SU-DHL-6 (cell line): ENCODE results near the gene NCKAP5.

Experiments used
- H2AFZ ChIP-seq: fragments of 200-600 bp; sonication (generic); 2 replicates; pipeline ENCODE4 v1.6.1; 2014; ENCODE audit warnings: low read depth, mild to moderate bottlenecking, moderate library complexity, mixed read lengths, antibody characterized with exemption, low read length; ENCODE audit not compliant: severe bottlenecking
- H3F3A ChIP-seq: fragments of 200-600 bp; shearing (Covaris generic); 2 replicates; pipeline ENCODE4 v1.6.0; 2016; ENCODE audit warnings: antibody characterized with exemption, mild to moderate bottlenecking; ENCODE audit not compliant: insufficient read depth
- H3K27ac ChIP-seq: fragments of 200-600 bp; sonication (generic); 2 replicates; pipeline ENCODE4 v1.5.1; 2016; ENCODE audit warnings: low read depth, mild to moderate bottlenecking, low read length, moderate library complexity, mixed read lengths
- H3K27me3 ChIP-seq: fragments of 200-600 bp; sonication (generic), shearing (Covaris generic); 2 replicates; pipeline ENCODE4 v1.6.0; 2014; ENCODE audit warnings: mild to moderate bottlenecking, low read length
- H3K36me3 ChIP-seq: fragments of 200-600 bp; sonication (generic); 2 replicates; pipeline ENCODE4 v1.6.1; 2014; ENCODE audit warnings: mild to moderate bottlenecking, low read length, mixed read lengths
- H3K4me2 ChIP-seq: fragments of 300-600, 200-600 bp; shearing (Covaris generic), sonication (generic); 2 replicates; pipeline ENCODE4 v1.6.0; 2014; ENCODE audit warnings: low read length, low read depth, mild to moderate bottlenecking; ENCODE audit not compliant: poor library complexity, severe bottlenecking
- H3K4me3 ChIP-seq: fragments of 200-600 bp; sonication (generic); 2 replicates; pipeline ENCODE4 v1.5.1; 2014; ENCODE audit warnings: antibody characterized with exemption, low read length, mild to moderate bottlenecking, mixed read lengths; ENCODE audit not compliant: insufficient read depth, poor library complexity, severe bottlenecking
- H3K79me2 ChIP-seq: fragments of 200-600 bp; sonication (generic); 2 replicates; pipeline ENCODE4 v1.6.1; 2014; ENCODE audit warnings: mild to moderate bottlenecking, low read length, moderate library complexity; ENCODE audit not compliant: insufficient read depth
- H3K9ac ChIP-seq: fragments of 200-600 bp; sonication (generic); 2 replicates; pipeline ENCODE4 v1.7.0; 2014; ENCODE audit warnings: mild to moderate bottlenecking, low read length
- H3K9me2 ChIP-seq: fragments of 200-600 bp; sonication (generic); replicated peaks from 2 replicates; pipeline ENCODE4 v1.6.1; 2014; ENCODE audit warnings: low read length; ENCODE audit not compliant: insufficient read depth
- H3K9me3 ChIP-seq: fragments of 200-600 bp; sonication (generic); 2 replicates; pipeline ENCODE4 v1.6.1; 2014; ENCODE audit warnings: low read length, mixed read lengths; ENCODE audit not compliant: insufficient read depth
- H4K20me1 ChIP-seq: fragments of 200-600 bp; sonication (generic); 2 replicates; pipeline ENCODE4 v1.6.1; 2014; ENCODE audit warnings: low read depth, mild to moderate bottlenecking, antibody characterized with exemption, low read length, moderate library complexity, mixed read lengths
- EZH2phosphoT487 ChIP-seq: fragments of 200-600 bp; sonication (generic), shearing (Covaris generic); conservative IDR thresholded peaks from 2 replicates; pipeline ENCODE4 v1.6.1; 2018; ENCODE audit warnings: mild to moderate bottlenecking, antibody characterized with exemption, low read length, moderate library complexity, mixed read lengths
- TF ChIP-seq, protein P1 (sequence below): fragments of 200-600 bp; sonication (generic); IDR thresholded peaks from one replicate; pipeline ENCODE4 v1.5.1; 2017; ENCODE audit warnings: antibody characterized with exemption, mild to moderate bottlenecking, low read length, moderate library complexity; ENCODE audit not compliant: insufficient read depth, poor library complexity, severe bottlenecking

Gene NCKAP5

DNA sequence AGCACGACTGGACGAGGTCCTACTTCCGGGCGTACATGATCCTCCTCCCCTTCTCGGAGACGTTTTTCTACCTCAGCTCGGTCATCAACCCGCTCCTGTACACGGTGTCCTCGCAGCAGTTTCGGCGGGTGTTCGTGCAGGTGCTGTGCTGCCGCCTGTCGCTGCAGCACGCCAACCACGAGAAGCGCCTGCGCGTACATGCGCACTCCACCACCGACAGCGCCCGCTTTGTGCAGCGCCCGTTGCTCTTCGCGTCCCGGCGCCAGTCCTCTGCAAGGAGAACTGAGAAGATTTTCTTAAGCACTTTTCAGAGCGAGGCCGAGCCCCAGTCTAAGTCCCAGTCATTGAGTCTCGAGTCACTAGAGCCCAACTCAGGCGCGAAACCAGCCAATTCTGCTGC lies 923.1 kb downstream of the NCKAP5 start:
- Histone ChIP-seq H3K9ac (no peak overlapping the region), H3K27me3 (no peaks in the 10 kb centered on the region), H3K79me2 (no peaks in the 10 kb centered on the region), H3K27ac (no peak overlapping the region), H3F3A (no peaks in the 10 kb centered on the region), H3K9me2 (no peaks in the 10 kb centered on the region), H4K20me1 (no peaks in the 10 kb centered on the region), H3K4me2 (no peak overlapping the region), H3K36me3 (no peaks in the 10 kb centered on the region), H2AFZ (no peak overlapping the region), H3K9me3 (no peaks in the 10 kb centered on the region), H3K4me3 (no peak overlapping the region)
- no peak for TF ChIP-seq EZH2phosphoT487
- TF ChIP-seq, protein P1, sequence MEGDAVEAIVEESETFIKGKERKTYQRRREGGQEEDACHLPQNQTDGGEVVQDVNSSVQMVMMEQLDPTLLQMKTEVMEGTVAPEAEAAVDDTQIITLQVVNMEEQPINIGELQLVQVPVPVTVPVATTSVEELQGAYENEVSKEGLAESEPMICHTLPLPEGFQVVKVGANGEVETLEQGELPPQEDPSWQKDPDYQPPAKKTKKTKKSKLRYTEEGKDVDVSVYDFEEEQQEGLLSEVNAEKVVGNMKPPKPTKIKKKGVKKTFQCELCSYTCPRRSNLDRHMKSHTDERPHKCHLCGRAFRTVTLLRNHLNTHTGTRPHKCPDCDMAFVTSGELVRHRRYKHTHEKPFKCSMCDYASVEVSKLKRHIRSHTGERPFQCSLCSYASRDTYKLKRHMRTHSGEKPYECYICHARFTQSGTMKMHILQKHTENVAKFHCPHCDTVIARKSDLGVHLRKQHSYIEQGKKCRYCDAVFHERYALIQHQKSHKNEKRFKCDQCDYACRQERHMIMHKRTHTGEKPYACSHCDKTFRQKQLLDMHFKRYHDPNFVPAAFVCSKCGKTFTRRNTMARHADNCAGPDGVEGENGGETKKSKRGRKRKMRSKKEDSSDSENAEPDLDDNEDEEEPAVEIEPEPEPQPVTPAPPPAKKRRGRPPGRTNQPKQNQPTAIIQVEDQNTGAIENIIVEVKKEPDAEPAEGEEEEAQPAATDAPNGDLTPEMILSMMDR, result no peak

DNA sequence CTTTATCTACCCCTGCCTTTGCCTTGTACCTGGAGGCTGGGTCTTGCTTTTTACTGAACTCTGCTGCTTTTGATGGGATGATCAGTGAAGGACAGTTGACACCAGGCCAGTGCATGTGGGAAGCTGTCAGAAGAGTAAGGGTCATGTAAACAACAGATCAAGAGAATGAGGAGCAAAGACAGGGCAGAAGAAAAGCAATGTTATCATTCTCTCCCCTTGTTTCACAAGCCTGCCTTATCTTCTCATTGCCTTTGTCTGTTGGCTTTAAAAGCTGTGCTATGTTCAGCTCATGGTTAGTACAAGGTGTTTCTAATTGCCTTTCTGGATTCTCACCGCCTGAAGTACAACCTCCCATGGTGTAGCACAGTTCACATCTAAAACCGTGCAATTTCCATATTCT lies 925.8 kb downstream of the NCKAP5 start:
- H3K9ac ChIP-seq, result no peak overlapping the region
- H3K4me3 ChIP-seq, result no peak overlapping the region
- H3K4me2 ChIP-seq, result no peak overlapping the region
- H4K20me1 ChIP-seq, result no peaks in the 10 kb centered on the region
- H2AFZ ChIP-seq, result no peak overlapping the region
- H3K9me2 ChIP-seq, result no peaks in the 10 kb centered on the region
- no peaks in the 10 kb centered on the region for H3K36me3 ChIP-seq
- H3K27me3 ChIP-seq, result no peaks in the 10 kb centered on the region; the same call in 1 of the 2 replicates
- H3K27ac ChIP-seq, result no peak overlapping the region
- TF ChIP-seq, protein P1, result no peak
- no peak for TF ChIP-seq EZH2phosphoT487
- H3K9me3 ChIP-seq, result no peaks in the 10 kb centered on the region
- H3F3A ChIP-seq, result no peaks in the 10 kb centered on the region
- no peaks in the 10 kb centered on the region for H3K79me2 ChIP-seq

DNA sequence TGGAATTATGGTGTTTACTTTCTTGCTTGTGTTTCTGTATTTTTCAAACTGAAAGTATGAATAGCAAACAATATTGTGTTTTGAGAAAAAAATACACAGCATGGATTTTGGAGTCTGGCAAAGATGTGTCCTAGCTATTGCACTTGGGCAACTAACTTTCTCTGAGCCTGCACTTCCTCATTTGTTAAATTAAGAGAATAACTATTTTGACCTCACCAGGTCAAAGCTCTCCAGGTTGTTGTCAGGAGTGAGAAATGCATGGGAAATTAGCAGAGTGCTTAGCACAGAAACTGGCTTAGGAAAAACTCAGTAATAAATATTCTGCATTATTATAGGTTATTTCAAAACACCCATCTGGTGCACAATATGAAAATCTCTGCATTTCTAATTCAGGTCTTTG lies 926.4 kb downstream of the NCKAP5 start:
- Histone ChIP-seq H2AFZ (no peak overlapping the region), H3K36me3 (no peaks in the 10 kb centered on the region), H4K20me1 (no peaks in the 10 kb centered on the region), H3K9ac (no peak overlapping the region), H3K79me2 (no peaks in the 10 kb centered on the region), H3F3A (no peaks in the 10 kb centered on the region), H3K4me3 (no peak overlapping the region), H3K27me3 (no peaks in the 10 kb centered on the region; the same call in 1 of the 2 replicates), H3K9me3 (no peaks in the 10 kb centered on the region), H3K4me2 (no peak overlapping the region), H3K27ac (no peak overlapping the region), H3K9me2 (no peaks in the 10 kb centered on the region)
- TF ChIP-seq, protein P1, result no peak
- no peak for TF ChIP-seq EZH2phosphoT487

DNA sequence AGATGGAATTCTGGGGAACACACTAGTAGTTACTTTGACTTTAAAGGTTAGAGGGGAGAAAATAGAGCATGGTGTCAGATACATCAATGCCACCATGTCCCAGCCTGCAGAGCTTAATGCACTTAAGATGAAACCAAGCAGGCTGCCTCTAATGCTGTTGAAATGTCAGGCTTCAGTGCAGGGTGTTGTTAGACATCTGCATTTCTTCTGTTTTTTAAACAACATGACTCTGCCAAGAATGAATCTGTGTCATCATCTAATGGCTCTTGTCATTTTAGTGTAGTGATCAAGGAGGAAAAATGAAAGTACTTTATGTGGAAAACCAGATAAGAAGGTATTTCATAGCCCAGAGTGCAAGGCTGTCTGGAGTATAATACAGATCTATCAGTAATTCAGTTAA lies 928.1 kb downstream of the NCKAP5 start:
- Histone ChIP-seq H4K20me1 (no peaks in the 10 kb centered on the region), H3K4me3 (no peak overlapping the region), H3K79me2 (no peaks in the 10 kb centered on the region), H3K27ac (no peak overlapping the region), H3F3A (no peaks in the 10 kb centered on the region), H3K4me2 (no peak overlapping the region), H3K9me3 (no peaks in the 10 kb centered on the region), H2AFZ (no peak overlapping the region), H3K9me2 (no peaks in the 10 kb centered on the region), H3K27me3 (no peaks in the 10 kb centered on the region; the same call in 1 of the 2 replicates), H3K36me3 (no peaks in the 10 kb centered on the region), H3K9ac (no peak overlapping the region)
- TF ChIP-seq, protein P1, result no peak
- no peak for TF ChIP-seq EZH2phosphoT487
